GM19324 (cell line): ENCODE measurements around the gene S100A13.
"Not testable (repeated sequence)": the region's sequence is repeated elsewhere in the genome, so short reads cannot be mapped to it uniquely, and the experiment has no call there.

Experiments
- ATAC-seq: cut with Tn5 transposase; IDR thresholded peaks from one replicate; pipeline ENCODE4 v1.9.1; 2021; ENCODE audit warnings: mild to moderate bottlenecking, moderate library complexity; ENCODE audit not compliant: unreplicated experiment, low FRiP score

S100A13 gene

GRCh38 chr1:153649137-153649862, 22.0 kb upstream of the S100A13 start:
- ATAC-seq = no peak

DNA sequence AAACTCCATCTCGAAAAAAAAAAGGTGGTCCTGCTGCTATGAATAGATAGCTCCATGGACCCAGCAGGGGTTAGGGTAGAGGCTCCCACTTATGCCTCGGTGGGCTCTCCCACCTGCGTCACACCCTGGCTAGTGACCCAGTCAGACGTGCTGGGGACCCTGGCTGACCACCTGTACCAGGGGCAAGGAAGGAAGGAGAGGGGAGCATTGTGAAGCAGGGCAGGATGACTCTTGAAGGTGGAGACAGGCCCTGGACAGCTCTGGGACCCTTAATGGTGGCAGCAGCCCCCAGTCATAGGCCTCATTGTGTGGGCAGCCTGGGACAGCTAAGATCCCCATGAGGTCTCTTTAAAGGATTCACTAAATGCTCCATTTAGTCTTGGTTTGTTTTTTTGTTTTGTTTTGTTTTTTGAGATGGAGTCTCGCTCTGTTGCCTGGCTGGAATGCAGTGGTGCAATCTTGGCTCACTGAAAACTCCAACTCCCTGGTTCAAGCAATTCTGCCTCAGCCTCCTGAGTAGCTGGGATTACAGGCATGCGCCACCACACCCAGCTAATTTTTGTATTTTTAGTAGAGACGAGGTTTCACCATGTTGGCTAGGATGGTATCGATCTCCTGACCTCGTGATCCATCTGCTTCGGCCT, 20.8 kb upstream of the S100A13 start:
- ATAC-seq = no peak

DNA sequence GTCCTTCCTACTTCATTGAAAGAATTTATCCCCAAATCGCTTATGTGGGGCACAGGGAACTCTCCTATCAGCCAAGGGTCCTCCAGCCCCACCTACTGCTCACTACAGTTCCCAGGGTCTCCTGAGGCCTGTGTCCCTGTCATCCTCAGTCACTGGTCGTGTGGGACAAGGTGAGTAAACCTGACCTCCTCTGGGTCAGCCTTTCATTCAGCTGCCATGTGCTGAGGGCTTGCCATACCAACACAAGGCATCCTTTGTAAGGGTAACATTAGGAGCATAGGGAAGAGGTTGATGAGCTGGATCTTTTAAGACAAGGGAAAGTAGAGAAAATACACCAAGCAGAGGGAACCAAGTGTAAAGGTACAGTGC, 20.0 kb upstream of the S100A13 start:
- no peak for ATAC-seq

DNA sequence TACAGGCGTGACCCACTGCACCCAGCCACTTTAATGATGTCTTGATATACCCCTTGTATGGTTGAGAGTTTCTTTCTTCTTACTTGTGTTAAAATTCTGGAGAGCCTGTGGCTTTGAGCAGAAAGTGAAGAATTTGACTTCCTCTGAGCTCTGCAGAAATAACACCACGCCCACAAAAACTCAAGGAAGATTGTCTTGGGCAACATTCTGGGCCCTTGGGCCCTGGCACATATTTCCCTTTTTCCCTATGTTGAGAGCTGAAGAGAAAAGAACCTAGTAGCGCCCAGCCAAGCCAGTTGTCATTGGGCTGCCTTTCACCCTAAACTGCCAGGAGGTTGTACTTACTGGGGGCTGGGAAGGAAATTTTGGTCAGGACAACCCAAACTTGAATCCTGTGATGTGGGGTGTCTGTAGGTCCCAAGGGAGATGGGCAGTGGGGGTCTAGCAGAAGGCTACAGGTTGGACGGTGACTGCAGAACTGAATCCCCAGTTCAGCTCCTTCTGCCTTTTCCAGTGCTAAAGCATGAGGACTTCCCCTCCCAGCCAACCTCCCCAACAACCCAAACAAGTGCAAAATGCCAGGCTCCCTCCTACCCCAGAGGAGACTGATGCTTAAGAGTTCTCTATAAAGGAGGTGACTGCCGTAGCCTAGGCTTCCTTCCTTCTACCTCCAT, 19.5 kb upstream of the S100A13 start:
- no peak for ATAC-seq

DNA sequence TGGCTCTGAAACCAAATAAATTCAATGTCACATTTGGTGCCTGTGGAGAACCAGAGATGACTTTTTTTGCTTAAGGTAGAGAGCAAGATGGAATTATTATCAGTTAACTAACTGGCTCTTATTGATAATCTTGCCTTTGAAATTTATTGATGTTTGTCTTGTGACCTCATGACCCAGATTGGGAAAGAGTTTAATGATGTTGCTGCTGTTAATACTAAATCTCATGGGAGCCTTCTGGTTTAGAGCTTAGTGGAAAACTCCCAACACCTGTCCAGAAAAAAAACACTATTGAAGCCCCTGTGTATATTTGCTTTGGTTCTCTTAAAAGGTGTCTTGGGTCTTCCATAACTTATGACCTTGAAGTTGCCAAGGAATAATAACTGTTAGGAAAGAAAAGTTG, 16.5 kb upstream of the S100A13 start:
- ATAC-seq = no peak

GRCh38 chr1:153643100-153643499, 15.8 kb upstream of the S100A13 start:
- ATAC-seq = no peak

DNA sequence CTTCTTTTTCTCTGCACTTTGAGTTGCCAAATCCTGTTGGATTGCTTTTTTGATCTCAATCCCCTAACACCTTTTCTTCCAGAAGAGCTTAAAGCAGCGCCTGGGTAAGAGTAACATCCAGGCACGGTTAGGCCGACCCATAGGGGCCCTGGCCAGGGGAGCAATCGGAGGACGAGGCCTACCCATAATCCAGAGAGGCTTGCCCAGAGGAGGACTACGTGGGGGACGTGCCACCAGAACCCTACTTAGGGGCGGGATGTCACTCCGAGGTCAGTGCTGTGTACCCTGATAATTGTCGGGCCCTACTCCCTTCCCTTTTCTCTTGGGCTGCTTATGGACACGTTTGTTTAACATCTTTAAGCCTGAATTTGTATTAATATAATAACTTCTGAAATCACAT, 14.9 kb upstream of the S100A13 start:
- ATAC-seq = no peak

- ATAC-seq = no peak
Measured at GRCh38 chr1:153640861-153641260, 13.6 kb upstream of the S100A13 start.

DNA sequence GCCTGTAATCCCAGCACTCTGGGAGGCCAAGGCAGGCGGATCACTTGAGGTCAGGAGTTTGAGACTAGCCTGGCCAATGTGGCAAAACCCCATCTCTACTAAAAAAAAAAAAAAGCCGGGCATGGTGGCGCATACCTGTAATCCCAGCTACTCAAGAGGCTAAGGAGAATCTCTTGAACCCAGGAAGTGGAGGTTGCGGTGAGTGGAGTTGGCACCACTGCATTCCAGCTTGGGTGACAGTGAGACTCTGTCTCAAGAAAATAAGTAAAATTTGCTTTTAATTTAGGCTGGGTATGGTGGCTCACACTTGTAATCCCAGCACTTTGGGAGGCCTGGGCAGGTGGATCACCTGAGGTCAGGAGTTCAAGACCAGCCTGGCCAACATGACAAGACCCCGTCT, 12.9 kb upstream of the S100A13 start:
- not testable (repeated sequence) for ATAC-seq

- ATAC-seq = no peak
Measured at GRCh38 chr1:153639280-153639679, 12.0 kb upstream of the S100A13 start.

GRCh38 chr1:153638261-153638660, 11.0 kb upstream of the S100A13 start:
- no peak for ATAC-seq

- ATAC-seq = no peak
Measured at GRCh38 chr1:153636312-153636711, 9.0 kb upstream of the S100A13 start.

DNA sequence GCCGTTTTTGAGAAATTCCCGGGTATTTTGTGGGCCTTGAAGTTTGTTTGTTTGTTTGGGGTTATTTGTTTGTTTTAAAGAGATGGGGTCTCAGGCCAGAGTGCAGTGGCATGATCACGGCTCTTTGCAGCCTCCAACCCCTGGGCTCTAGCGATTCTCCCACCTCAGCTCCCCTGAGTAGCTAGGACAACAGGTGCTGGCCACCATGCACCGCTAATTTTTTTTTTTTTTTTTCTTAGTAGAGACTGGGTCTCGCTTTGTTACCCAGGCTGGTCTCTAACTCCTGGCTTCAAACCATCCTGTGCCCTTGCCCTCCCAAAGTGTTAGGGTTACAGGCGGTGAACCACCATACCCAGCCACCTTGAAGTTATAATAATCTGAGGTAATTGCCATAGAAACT, 8.6 kb upstream of the S100A13 start:
- ATAC-seq = no peak

DNA sequence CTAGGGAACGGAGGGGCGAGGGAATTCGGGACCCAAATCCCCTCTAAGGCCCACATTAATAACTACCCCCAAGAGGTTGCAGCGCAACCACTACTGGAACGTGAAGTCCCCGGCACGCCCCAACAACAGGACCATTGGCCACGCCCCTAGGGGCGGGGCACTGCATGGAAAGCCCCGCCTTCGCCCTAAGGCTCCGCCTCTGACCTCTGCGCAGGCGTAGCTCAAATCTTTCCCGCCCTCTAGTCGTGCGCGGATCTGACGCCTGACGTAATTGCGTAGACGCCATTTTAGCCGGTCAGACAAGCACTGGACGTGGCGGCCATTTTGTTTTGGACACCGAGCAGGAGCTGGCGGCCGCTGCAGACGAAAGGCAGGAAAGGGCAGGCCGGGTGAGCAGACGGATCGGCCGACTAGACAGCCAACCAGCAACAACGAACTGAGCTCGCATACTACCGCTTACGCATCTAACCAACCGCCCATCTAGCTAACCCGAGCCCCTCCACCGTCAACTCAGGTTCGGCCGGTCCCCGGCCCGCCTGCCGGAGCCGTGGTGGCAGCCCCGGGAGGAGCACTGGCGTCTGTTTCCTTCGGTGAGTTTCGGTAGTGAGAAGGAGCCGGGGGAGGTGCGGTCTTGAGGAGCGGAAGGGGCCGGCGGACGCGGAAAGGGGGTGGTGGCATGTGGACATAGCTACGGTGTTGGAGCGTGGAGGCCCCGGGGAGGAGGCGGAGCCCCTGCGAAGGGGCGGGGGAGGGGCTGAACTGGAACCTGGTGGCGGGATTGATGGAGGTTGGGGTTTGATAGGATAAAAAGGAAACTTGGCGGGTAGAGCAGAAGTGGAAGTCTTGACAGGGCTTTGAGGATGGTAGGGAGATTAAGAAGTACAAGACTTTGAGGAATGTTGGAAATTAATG, 6.7 kb upstream of the S100A13 start, which contains the start of gene CHTOP:
Gene CHTOP, plus strand, starts transcription at position 313 of the 912 bp plus-strand sequence. CDS start 2,523 bp downstream, outside the sequence.
- ATAC-seq = peak; percentile 89

GRCh38 chr1:153633161-153633753, 6.0 kb upstream of the S100A13 start:
- peak; percentile 2 for ATAC-seq

DNA sequence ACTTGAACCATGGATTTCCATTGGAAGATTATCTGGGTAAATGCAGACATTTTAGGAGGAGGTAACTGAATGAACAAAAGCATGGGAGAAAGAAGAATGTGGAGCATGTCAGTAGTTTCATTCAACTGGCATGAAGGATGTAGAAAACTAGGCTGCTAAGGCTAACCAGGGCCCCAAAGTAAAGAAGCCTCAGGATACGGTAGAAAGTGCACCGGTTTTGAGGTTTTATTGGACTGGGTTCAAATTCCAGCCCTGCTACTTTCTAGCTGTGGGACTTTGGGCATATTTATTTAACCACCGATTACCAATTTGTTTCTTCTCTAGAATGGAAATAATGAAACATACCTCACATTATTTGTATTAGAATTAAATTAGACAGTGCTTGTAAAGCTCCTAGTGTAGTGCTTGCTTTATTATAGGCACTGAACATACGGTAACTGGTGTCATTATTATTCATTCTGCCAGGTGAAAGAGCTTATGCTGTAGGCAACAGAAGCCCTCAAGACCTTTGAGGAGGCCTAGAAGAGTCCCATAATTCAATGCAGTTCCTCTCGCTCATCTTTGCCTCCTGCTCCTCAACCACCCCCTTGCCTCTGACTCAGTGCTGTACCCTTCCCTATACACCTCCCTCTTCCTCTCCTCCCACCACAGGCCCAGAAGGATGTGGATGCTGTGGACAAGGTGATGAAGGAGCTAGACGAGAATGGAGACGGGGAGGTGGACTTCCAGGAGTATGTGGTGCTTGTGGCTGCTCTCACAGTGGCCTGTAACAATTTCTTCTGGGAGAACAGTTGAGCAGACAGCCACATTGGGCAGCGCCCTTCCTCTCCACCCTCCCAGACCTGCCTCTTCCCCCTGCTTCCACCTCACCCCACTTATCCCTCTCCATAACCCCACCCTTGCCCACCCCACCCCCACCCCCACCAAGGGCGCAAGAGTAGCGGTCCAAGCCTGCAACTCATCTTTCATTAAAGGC, 4.0 kb upstream of the S100A13 start:
- no peak for ATAC-seq

GRCh38 chr1:153630384-153630783, 3.1 kb upstream of the S100A13 start:
- ATAC-seq = no peak

DNA sequence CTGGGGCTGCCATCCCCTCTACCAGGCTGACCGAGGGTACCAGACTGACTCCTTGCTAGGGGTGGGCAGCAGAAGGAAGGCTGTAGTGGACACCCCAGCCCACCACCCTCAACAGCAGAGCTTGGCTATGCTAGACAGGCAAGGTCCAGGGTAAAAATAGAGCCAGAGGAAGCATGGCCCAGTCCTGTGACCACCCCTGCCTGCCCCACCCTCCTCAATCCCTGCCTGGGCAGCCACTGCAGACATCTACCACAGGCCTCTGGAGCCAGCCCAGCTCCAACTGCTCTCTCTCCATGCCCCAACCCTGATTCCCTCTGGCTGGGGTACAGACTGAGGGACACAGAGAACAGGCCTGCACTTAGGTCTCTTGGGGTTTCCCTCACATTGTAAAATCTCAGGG, 2.7 kb upstream of the S100A13 start:
- no peak for ATAC-seq

DNA sequence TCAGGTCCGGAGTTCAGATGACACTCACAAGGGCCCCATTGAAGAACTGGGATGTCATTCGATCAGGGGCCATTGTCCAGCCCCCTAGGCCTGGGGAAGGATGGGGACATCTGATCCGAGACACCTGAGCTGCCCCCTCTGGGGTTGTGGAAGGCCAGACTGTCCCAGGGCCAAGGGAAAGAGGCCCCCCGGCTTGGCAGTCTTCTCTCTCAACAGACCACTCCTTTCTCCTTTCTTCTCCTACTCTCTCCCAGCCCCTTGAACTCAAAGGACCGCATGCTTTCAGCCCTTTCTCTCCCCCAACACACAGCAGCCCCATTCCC, 2.0 kb upstream of the S100A13 start:
- no peak for ATAC-seq
